BE2C (cell line): ENCODE results near the gene ZNF782.
A peak's percentile ranks its signal among the peaks of the same experiment; 100 is the strongest.
"Not testable (repeated sequence)": the region's sequence is repeated elsewhere in the genome, so short reads cannot be mapped to it uniquely, and the experiment has no call there.

Experiments used
- DNase-seq: peaks from one replicate; pipeline ENCODE4 v3.0.0-alpha.2; 2020
- H3K27me3 ChIP-seq: fragments of 250-450 bp; sonication (Bioruptor Pico); 2 replicates; pipeline ENCODE4 v1.5.1; 2020; ENCODE audit warnings: mild to moderate bottlenecking
- H3K36me3 ChIP-seq: fragments of 250-450 bp; sonication (Bioruptor Pico); 2 replicates; pipeline ENCODE4 v1.5.1; 2020; ENCODE audit warnings: mild to moderate bottlenecking
- H3K4me1 ChIP-seq: fragments of 250-450 bp; sonication (Bioruptor Pico); 2 replicates; pipeline ENCODE4 v1.5.1; 2020
- H3K4me3 ChIP-seq: 2 replicates; pipeline ENCODE4 v1.5.1; 2011; ENCODE audit warnings: low read depth, low read length
- H3K9me3 ChIP-seq: fragments of 250-450 bp; sonication (Bioruptor Pico); 2 replicates; pipeline ENCODE4 v1.5.1; 2020
- TF ChIP-seq, protein P1 (sequence below): IDR thresholded peaks from 2 replicates; pipeline ENCODE4 v1.5.1; 2012; ENCODE audit warnings: mild to moderate bottlenecking, low read depth, low read length

ZNF782 gene

DNA sequence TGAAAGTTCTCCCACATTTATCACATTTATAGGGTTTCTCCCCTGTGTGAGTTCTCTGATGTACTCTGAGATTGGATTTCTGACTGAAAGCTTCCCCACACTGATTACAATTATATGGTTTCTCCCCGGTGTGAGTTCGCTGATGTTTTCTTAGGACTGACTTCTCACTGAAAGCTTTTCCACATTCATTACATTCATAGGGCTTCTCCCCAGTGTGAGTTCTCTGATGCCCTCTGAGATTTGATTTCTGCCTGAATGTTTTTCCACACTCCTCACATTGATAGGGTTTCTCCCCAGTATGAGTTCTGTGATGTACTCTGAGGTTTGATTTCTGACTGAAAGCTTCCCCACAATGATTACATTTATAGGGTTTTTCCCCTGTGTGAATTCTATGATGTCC lies 36.3 kb downstream of the ZNF782 start:
- Histone ChIP-seq H3K27me3 (no peaks in the 10 kb centered on the region), H3K36me3 (no peaks in the 10 kb centered on the region), H3K4me3 (no peak overlapping the region), H3K4me1 (no peaks in the 10 kb centered on the region), H3K9me3 (peaks cover 8% of the 10 kb centered on the region)
- TF ChIP-seq, protein P1, sequence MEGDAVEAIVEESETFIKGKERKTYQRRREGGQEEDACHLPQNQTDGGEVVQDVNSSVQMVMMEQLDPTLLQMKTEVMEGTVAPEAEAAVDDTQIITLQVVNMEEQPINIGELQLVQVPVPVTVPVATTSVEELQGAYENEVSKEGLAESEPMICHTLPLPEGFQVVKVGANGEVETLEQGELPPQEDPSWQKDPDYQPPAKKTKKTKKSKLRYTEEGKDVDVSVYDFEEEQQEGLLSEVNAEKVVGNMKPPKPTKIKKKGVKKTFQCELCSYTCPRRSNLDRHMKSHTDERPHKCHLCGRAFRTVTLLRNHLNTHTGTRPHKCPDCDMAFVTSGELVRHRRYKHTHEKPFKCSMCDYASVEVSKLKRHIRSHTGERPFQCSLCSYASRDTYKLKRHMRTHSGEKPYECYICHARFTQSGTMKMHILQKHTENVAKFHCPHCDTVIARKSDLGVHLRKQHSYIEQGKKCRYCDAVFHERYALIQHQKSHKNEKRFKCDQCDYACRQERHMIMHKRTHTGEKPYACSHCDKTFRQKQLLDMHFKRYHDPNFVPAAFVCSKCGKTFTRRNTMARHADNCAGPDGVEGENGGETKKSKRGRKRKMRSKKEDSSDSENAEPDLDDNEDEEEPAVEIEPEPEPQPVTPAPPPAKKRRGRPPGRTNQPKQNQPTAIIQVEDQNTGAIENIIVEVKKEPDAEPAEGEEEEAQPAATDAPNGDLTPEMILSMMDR, result no peak
- DNase-seq, result no peak

DNA sequence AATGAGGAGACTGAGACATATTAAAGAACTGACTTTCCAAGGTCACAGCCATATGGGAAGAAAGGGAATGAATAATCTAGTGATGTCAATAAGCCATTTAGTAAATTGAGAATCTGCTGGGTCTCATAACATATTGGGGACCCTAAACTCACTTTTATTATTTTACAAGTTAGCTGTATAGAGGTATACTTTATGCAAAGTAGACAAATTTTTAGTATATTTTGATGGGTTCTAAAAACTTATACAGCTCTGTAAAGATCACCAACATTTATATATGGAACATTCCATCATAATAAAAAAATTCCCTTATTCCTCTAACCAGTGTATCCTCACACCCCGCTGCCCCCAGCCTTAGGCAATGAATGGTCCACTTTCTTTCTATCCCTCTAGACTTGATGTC lies 40.7 kb downstream of the ZNF782 start:
- H3K27me3 ChIP-seq, result no peaks in the 10 kb centered on the region
- no peaks in the 10 kb centered on the region for H3K4me1 ChIP-seq
- H3K9me3 ChIP-seq, result peaks cover 5% of the 10 kb centered on the region
- no peaks in the 10 kb centered on the region for H3K36me3 ChIP-seq
- TF ChIP-seq, protein P1, result no peak
- DNase-seq, result no peak
- H3K4me3 ChIP-seq, result no peak overlapping the region

DNA sequence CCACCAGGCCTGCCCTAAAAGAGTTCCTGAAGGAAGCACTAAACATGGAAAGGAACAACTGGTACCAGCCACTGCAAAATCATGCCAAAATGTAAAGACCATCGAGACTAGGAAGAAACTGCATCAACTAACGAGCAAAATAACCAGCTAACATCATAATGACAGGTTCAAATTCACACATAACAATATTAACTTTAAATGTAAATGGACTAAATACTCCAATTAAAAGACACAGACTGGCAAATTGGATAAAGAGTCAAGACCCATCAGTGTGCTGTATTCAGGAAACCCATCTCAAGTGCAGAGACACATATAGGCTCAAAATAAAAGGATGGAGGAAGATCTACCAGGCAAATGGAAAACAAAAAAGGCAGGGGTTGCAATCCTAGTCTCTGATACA lies 55.4 kb downstream of the ZNF782 start:
- not testable (repeated sequence) for H3K4me3 ChIP-seq, H3K4me1 ChIP-seq, H3K9me3 ChIP-seq, H3K36me3 ChIP-seq, H3K27me3 ChIP-seq, DNase-seq

DNA sequence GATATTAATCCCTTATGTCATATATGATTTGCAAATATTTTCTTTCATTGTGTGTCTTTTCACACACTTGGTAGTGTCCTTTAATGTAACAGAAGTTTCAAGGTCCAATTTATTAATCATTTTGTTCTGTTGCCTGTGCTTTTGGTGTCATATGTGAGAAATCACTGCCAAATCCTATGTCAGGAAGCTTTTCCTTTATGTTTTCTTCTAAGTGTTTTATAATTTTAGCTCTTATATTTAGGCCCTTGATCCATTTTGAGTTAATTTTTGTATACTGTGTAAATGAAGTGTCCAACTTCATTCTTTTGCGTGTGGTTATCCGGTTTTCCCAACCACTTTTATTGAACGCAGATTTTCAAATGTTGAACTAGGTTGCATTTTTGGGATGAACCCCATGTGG lies 70.3 kb downstream of the ZNF782 start:
- Histone ChIP-seq H3K36me3 (no peaks in the 10 kb centered on the region), H3K4me3 (no peak overlapping the region), H3K27me3 (no peaks in the 10 kb centered on the region), H3K9me3 (no peaks in the 10 kb centered on the region), H3K4me1 (no peaks in the 10 kb centered on the region)
- TF ChIP-seq, protein P1, result no peak
- DNase-seq, result no peak

DNA sequence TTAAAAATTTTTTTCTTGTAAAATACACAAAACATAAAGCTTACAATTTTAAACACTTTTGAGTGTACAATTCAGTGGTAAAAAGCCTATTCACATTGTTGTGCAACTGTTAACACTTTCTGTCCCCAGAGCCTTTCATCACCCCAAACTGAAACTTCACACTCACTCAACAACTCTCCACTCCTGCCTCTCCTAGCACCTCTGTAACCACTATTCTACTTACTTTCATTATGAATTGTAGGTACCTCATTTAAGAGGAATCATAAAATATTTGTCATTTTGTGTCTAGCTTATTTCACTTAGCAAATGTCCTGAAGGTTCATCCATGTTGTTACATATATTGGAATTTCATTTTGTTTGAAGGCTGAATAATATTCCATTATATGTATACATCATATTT lies 72.1 kb downstream of the ZNF782 start:
- H3K9me3 ChIP-seq, result no peaks in the 10 kb centered on the region
- no peaks in the 10 kb centered on the region for H3K36me3 ChIP-seq
- no peaks in the 10 kb centered on the region for H3K27me3 ChIP-seq
- no peaks in the 10 kb centered on the region for H3K4me1 ChIP-seq
- H3K4me3 ChIP-seq, result no peak overlapping the region
- DNase-seq, result no peak
- TF ChIP-seq, protein P1, result no peak

DNA sequence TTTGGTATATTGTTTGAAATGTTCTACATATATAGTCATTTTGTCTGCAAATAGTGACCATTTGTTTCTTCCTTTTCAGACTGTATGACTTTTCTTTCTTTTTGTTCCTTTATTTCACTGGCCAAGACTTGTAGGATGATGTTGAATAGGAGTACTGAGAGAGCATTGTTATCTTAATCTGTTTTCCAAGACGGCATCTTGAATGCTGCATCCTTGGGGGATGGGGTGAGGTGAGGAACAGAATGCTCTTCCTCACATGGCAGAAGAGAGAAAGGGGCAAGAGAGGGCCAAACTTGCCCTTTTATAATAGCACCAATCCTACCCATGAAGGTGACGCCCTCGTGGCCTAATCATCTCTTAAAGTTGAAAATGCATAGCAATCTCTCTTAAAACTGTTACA lies 72.8 kb downstream of the ZNF782 start:
- TF ChIP-seq, protein P1, result no peak
- no peaks in the 10 kb centered on the region for H3K27me3 ChIP-seq
- no peak for DNase-seq
- no peak overlapping the region for H3K4me3 ChIP-seq
- H3K9me3 ChIP-seq, result no peaks in the 10 kb centered on the region
- H3K36me3 ChIP-seq, result no peaks in the 10 kb centered on the region
- H3K4me1 ChIP-seq, result no peaks in the 10 kb centered on the region

DNA sequence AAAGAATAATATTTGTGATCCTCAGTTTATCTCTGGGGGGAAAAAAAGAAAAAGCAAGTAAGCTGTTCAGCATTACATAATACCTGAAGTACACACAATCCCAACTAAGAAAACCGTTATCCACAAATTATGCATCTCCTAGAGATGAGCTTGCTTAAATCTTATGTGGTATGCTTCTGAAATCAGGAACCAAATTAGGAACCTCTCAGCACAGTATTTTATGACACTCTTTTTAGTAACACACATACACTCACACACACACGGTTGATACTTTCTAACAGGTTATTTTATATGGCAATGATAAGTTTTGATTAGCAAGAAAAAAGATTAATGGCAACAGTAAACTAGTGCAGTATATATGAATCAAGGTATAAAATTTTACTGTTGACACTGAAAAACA lies 75.2 kb downstream of the ZNF782 start:
- Histone ChIP-seq H3K27me3 (no peaks in the 10 kb centered on the region), H3K4me3 (peak overlapping the region; percentile 74; the same call in 1 of the 2 replicates), H3K9me3 (no peaks in the 10 kb centered on the region), H3K36me3 (peaks cover 9% of the 10 kb centered on the region), H3K4me1 (no peaks in the 10 kb centered on the region)
- no peak for DNase-seq
- TF ChIP-seq, protein P1, result no peak
